GM23338 (cell line): ENCODE data around the gene CRADD. TPM values are rescaled to one million over a fixed set of nuclear protein-coding genes. Genes with fewer than 3 reads are reported as not detected.
A peak's percentile ranks its signal among the peaks of the same experiment; 100 is the strongest.

Source experiments
- ATAC-seq: fragments of 200-7000 bp; cut with Tn5 transposase; 3 replicates; pipeline ENCODE4 v1.9.1; 2020
- DNase-seq: peaks from one replicate; pipeline ENCODE4 v3.0.0-alpha.2; 2015; ENCODE audit warnings: low spot score
- H2AFZ ChIP-seq: fragments of 200-600 bp; sonication (generic); 2 replicates; pipeline ENCODE4 v1.8.0; 2016; ENCODE audit warnings: antibody characterized with exemption, mild to moderate bottlenecking, moderate library complexity
- H3F3A ChIP-seq: fragments of 200-600 bp; sonication (generic); replicated peaks from 2 replicates; pipeline ENCODE4 v1.8.0; 2017; ENCODE audit warnings: antibody characterized with exemption, mixed run types, low read depth
- H3K27ac ChIP-seq: fragments of 200-600 bp; sonication (generic); 2 replicates; pipeline ENCODE4 v1.6.1; 2016; ENCODE audit warnings: low read depth
- H3K27me3 ChIP-seq: fragments of 200-600 bp; sonication (generic); 2 replicates; pipeline ENCODE4 v1.8.0; 2016; ENCODE audit warnings: mild to moderate bottlenecking, mixed run types, moderate library complexity; ENCODE audit not compliant: insufficient read depth
- H3K36me3 ChIP-seq: fragments of 200-600 bp; sonication (generic); 2 replicates; pipeline ENCODE4 v1.8.0; 2016; ENCODE audit warnings: mild to moderate bottlenecking; ENCODE audit not compliant: insufficient read depth
- H3K4me1 ChIP-seq: fragments of 200-600 bp; sonication (generic); 2 replicates; pipeline ENCODE4 v1.8.0; 2016; ENCODE audit warnings: mild to moderate bottlenecking, moderate library complexity; ENCODE audit not compliant: insufficient read depth
- H3K4me2 ChIP-seq: fragments of 200-600 bp; sonication (generic); 2 replicates; pipeline ENCODE4 v1.7.1; 2017; ENCODE audit warnings: mixed run types
- H3K4me3 ChIP-seq: fragments of 200-600 bp; sonication (generic); 2 replicates; pipeline ENCODE4 v1.6.1; 2016; ENCODE audit warnings: mixed run types
- H3K79me2 ChIP-seq: fragments of 200-600 bp; sonication (generic); replicated peaks from 2 replicates; pipeline ENCODE4 v1.8.0; 2017; ENCODE audit warnings: mild to moderate bottlenecking; ENCODE audit not compliant: insufficient read depth
- H3K9me2 ChIP-seq: fragments of 200-600 bp; sonication (generic); 2 replicates; pipeline ENCODE4 v1.8.0; 2017; ENCODE audit not compliant: insufficient read depth
- H4K20me1 ChIP-seq: fragments of 200-600 bp; sonication (generic); replicated peaks from 2 replicates; pipeline ENCODE4 v1.8.0; 2017; ENCODE audit warnings: mild to moderate bottlenecking; ENCODE audit not compliant: insufficient read depth
- H3K27ac Mint-ChIP-seq: 2 replicates; pipeline ENCODE4 v1.8.0; 2020; ENCODE audit warnings: inconsistent platforms, mild to moderate bottlenecking, moderate library complexity, mixed read lengths
- H3K27me3 Mint-ChIP-seq: 3 replicates; pipeline ENCODE4 v1.8.0; 2022; ENCODE audit warnings: low read depth, mild to moderate bottlenecking, moderate library complexity, mixed read lengths, inconsistent platforms; ENCODE audit not compliant: insufficient read depth, poor library complexity
- H3K36me3 Mint-ChIP-seq: 3 replicates; pipeline ENCODE4 v1.8.0; 2021; ENCODE audit warnings: low read depth, mild to moderate bottlenecking, inconsistent platforms, moderate library complexity, mixed read lengths
- H3K4me1 Mint-ChIP-seq: 3 replicates; pipeline ENCODE4 v1.8.0; 2020; ENCODE audit warnings: mild to moderate bottlenecking, inconsistent platforms, mixed read lengths
- H3K4me3 Mint-ChIP-seq: 3 replicates; pipeline ENCODE4 v1.8.0; 2021; ENCODE audit warnings: moderate library complexity, mild to moderate bottlenecking, inconsistent platforms, mixed read lengths
- H3K9me3 Mint-ChIP-seq: 3 replicates; pipeline ENCODE4 v1.8.0; 2020; ENCODE audit warnings: moderate library complexity, mild to moderate bottlenecking, inconsistent platforms, mixed read lengths
- CTCF ChIP-seq, 2 experiments: fragments of 200-600 bp in 1 of 2; sonication (generic) in 1 of 2; conservative IDR thresholded peaks; 2 replicates each; pipeline versions ENCODE4 v1.5.1 to v1.6.1; 2016 to 2017; ENCODE audit warnings: antibody characterized with exemption in 2 of 2, low read depth in 2 of 2, mild to moderate bottlenecking in 2 of 2, moderate library complexity in 1 of 2
- EZH2 ChIP-seq: fragments of 200-600 bp; sonication (generic); IDR thresholded peaks from one replicate; pipeline ENCODE4 v1.8.0; 2017; ENCODE audit warnings: antibody characterized with exemption, mild to moderate bottlenecking, low read depth; ENCODE audit not compliant: unreplicated experiment
- JUNB ChIP-seq: IDR thresholded peaks from one replicate; pipeline ENCODE4 v1.6.1; 2016; ENCODE audit warnings: antibody characterized with exemption; ENCODE audit not compliant: unreplicated experiment
- NANOG ChIP-seq: IDR thresholded peaks from 2 replicates; pipeline ENCODE4 v1.6.1; 2016; ENCODE audit warnings: antibody characterized with exemption, borderline replicate concordance
- POLR2AphosphoS5 ChIP-seq: IDR thresholded peaks from 2 replicates; pipeline ENCODE4 v1.6.1; 2016; ENCODE audit warnings: antibody characterized with exemption, low read depth
- REST ChIP-seq: IDR thresholded peaks from one replicate; pipeline ENCODE4 v1.6.1; 2018; ENCODE audit warnings: antibody characterized with exemption; ENCODE audit not compliant: unreplicated experiment
- polyA plus RNA-seq: library from polyadenylated mRNA; unstranded; fragments of >200 nt; fragmentation: Nextera tagmentation; extraction: Ambion mirVana; gene quantifications from 2 replicates; pipeline ENCODE4 v1.2.1, GENCODE V29; 2016
- total RNA-seq: library from RNA; depleted of rRNA; stranded (reverse); fragments of >200 nt; shearing (Covaris generic); gene quantifications from 2 replicates; pipeline ENCODE4 v1.2.3, GENCODE V29; 2014
- TF ChIP-seq, protein P1 (sequence below): IDR thresholded peaks from 2 replicates; pipeline ENCODE4 v1.6.1; 2016; ENCODE audit warnings: antibody characterized with exemption

CRADD gene
- total and polyA plus RNA-seq, 2 experiments from 2014 or later: 6.3 to 27.9 TPM

- peaks cover 12% of the 10 kb centered on the region; the same call in 1 of the 2 replicates for H3K4me1 ChIP-seq
- Mint-ChIP-seq H3K9me3 (no peaks in the 10 kb centered on the region), H3K4me1 (peaks cover 29% of the 10 kb centered on the region), H3K27ac (no peak overlapping the region), H3K4me3 (no peak overlapping the region), H3K27me3 (peaks cover 6% of the 10 kb centered on the region), H3K36me3 (no peaks in the 10 kb centered on the region)
- no peak for TF ChIP-seq NANOG
- peak; percentile 23 to 46; a peak in 3 of 4 replicates for TF ChIP-seq CTCF (conservative IDR thresholded peaks at IDR 0.05; ENCODE audit: low read depth in 2 of 2)
- no peak overlapping the region for H3K27ac ChIP-seq
- no peaks in the 10 kb centered on the region for H3K36me3 ChIP-seq
- H3K27me3 ChIP-seq: no peaks in the 10 kb centered on the region
- H3K4me3 ChIP-seq: no peak overlapping the region
- no peaks in the 10 kb centered on the region for H4K20me1 ChIP-seq
- peak; percentile 23 for DNase-seq
- H3K4me2 ChIP-seq: no peak overlapping the region
- no peaks in the 10 kb centered on the region for H3K9me2 ChIP-seq
- H3F3A ChIP-seq: no peaks in the 10 kb centered on the region
- H3K79me2 ChIP-seq: no peaks in the 10 kb centered on the region
- peak overlapping the region; percentile 69; the same call in 1 of the 2 replicates for H2AFZ ChIP-seq
- 0 out of 3 replicates have a peak, but pooled peaks have one; percentile 15 for ATAC-seq
Observed at GRCh38 chr12:93895089-93895445, 217.9 kb downstream of the CRADD start.

GRCh38 chr12:93896427-93896826 is 219.3 kb downstream of the CRADD start:
- no peak overlapping the region for H3K4me2 ChIP-seq
- no peak overlapping the region for H3K27ac Mint-ChIP-seq
- H3K9me2 ChIP-seq: no peaks in the 10 kb centered on the region
- no peaks in the 10 kb centered on the region for H3K27me3 ChIP-seq
- no peaks in the 10 kb centered on the region for H3K36me3 Mint-ChIP-seq
- H3K4me1 ChIP-seq: peaks cover 12% of the 10 kb centered on the region; the same call in 1 of the 2 replicates
- H3K79me2 ChIP-seq: no peaks in the 10 kb centered on the region
- H3F3A ChIP-seq: no peaks in the 10 kb centered on the region
- TF ChIP-seq POLR2AphosphoS5 (no peak), CTCF (conservative IDR thresholded peaks at IDR 0.05; ENCODE audit: low read depth in 2 of 2) (peak; percentile 22 to 37; a peak in 3 of 4 replicates)
- peaks cover 2% of the 10 kb centered on the region for H3K27me3 Mint-ChIP-seq
- H2AFZ ChIP-seq: no peak overlapping the region
- no peak overlapping the region for H3K27ac ChIP-seq
- no peaks in the 10 kb centered on the region for H3K36me3 ChIP-seq
- peak; percentile 74 for ATAC-seq
- no peaks in the 10 kb centered on the region for H4K20me1 ChIP-seq
- peaks cover 29% of the 10 kb centered on the region for H3K4me1 Mint-ChIP-seq
- peak; percentile 52 for DNase-seq
- no peaks in the 10 kb centered on the region for H3K9me3 Mint-ChIP-seq
- H3K4me3 ChIP-seq: no peak overlapping the region
- no peak overlapping the region for H3K4me3 Mint-ChIP-seq

DNA sequence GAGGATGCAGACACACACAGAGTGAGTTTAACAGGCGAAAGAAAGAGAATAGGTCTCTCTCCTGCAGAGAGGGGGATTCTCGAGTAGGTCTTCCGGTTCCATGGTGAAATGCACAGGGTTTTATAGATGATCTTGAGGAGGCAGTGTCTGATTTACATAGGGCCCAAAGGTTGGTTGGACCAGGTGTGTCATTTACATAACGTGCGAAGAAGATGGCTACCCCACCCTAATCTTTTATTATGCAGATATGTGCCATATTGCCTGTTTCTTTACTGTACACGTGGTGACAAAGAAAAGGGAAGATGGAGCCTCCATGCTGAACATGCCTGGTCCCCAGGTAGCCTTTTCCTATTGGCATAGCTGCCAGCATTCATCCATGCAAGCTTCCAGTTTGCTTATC is 219.8 kb downstream of the CRADD start:
- Histone ChIP-seq H3K79me2 (no peaks in the 10 kb centered on the region), H3K36me3 (no peaks in the 10 kb centered on the region), H3F3A (no peaks in the 10 kb centered on the region), H3K27ac (no peak overlapping the region), H4K20me1 (no peaks in the 10 kb centered on the region), H3K4me2 (no peak overlapping the region), H3K27me3 (no peaks in the 10 kb centered on the region), H3K9me2 (no peaks in the 10 kb centered on the region), H3K4me1 (peaks cover 12% of the 10 kb centered on the region; the same call in 1 of the 2 replicates), H2AFZ (no peak overlapping the region), H3K4me3 (no peak overlapping the region)
- no peak for TF ChIP-seq JUNB
- TF ChIP-seq POLR2AphosphoS5: no peak
- no peak for TF ChIP-seq EZH2
- TF ChIP-seq REST: no peak
- TF ChIP-seq, protein P1, sequence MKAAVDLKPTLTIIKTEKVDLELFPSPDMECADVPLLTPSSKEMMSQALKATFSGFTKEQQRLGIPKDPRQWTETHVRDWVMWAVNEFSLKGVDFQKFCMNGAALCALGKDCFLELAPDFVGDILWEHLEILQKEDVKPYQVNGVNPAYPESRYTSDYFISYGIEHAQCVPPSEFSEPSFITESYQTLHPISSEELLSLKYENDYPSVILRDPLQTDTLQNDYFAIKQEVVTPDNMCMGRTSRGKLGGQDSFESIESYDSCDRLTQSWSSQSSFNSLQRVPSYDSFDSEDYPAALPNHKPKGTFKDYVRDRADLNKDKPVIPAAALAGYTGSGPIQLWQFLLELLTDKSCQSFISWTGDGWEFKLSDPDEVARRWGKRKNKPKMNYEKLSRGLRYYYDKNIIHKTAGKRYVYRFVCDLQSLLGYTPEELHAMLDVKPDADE: no peak
- H3K4me1 Mint-ChIP-seq: peaks cover 29% of the 10 kb centered on the region
- no peak overlapping the region for H3K27ac Mint-ChIP-seq
- DNase-seq (no peak), ATAC-seq (no peak)
- no peak overlapping the region for H3K4me3 Mint-ChIP-seq
- no peaks in the 10 kb centered on the region for H3K36me3 Mint-ChIP-seq
- peaks cover 2% of the 10 kb centered on the region for H3K27me3 Mint-ChIP-seq
- H3K9me3 Mint-ChIP-seq: peaks cover 1% of the 10 kb centered on the region; the same call in 2 of the 3 replicates
